ENCODE data around the gene TLNRD1. TPM values are rescaled to one million over a fixed set of nuclear protein-coding genes. Genes with fewer than 3 reads are reported as not detected.
"Not testable (repeated sequence)": the region's sequence is repeated elsewhere in the genome, so short reads cannot be mapped to it uniquely, and the experiment has no call there.

TLNRD1 gene
- total RNA-seq, 1 donor from 2014 or later: 18.7 TPM

GRCh38 chr15:80957556-80957955, 43.2 kb upstream of the TLNRD1 start:
- Mint-ChIP-seq H3K9me3 (ENCODE audit: low read depth) (no peaks in the 10 kb centered on the region), H3K4me3 (ENCODE audit: unreplicated experiment) (no peak overlapping the region), H3K4me1 (ENCODE audit: low read depth) (peaks cover 49% of the 10 kb centered on the region), H3K27ac (ENCODE audit: unreplicated experiment) (peak overlapping the region; percentile 55), H3K27me3 (ENCODE audit: low read depth) (no peaks in the 10 kb centered on the region), H3K36me3 (ENCODE audit: low read depth) (peaks cover 10% of the 10 kb centered on the region)
- TF ChIP-seq, protein P1, sequence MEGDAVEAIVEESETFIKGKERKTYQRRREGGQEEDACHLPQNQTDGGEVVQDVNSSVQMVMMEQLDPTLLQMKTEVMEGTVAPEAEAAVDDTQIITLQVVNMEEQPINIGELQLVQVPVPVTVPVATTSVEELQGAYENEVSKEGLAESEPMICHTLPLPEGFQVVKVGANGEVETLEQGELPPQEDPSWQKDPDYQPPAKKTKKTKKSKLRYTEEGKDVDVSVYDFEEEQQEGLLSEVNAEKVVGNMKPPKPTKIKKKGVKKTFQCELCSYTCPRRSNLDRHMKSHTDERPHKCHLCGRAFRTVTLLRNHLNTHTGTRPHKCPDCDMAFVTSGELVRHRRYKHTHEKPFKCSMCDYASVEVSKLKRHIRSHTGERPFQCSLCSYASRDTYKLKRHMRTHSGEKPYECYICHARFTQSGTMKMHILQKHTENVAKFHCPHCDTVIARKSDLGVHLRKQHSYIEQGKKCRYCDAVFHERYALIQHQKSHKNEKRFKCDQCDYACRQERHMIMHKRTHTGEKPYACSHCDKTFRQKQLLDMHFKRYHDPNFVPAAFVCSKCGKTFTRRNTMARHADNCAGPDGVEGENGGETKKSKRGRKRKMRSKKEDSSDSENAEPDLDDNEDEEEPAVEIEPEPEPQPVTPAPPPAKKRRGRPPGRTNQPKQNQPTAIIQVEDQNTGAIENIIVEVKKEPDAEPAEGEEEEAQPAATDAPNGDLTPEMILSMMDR (IDR thresholded peaks at IDR 0.05): no peak
- DNase-seq (ENCODE audit: low spot score): no peak

- H3K27ac Mint-ChIP-seq (ENCODE audit: unreplicated experiment): peak overlapping the region; percentile 55
These were observed 42.7 kb upstream of the TLNRD1 start for GRCh38 chr15:80957976-80958375.

DNA sequence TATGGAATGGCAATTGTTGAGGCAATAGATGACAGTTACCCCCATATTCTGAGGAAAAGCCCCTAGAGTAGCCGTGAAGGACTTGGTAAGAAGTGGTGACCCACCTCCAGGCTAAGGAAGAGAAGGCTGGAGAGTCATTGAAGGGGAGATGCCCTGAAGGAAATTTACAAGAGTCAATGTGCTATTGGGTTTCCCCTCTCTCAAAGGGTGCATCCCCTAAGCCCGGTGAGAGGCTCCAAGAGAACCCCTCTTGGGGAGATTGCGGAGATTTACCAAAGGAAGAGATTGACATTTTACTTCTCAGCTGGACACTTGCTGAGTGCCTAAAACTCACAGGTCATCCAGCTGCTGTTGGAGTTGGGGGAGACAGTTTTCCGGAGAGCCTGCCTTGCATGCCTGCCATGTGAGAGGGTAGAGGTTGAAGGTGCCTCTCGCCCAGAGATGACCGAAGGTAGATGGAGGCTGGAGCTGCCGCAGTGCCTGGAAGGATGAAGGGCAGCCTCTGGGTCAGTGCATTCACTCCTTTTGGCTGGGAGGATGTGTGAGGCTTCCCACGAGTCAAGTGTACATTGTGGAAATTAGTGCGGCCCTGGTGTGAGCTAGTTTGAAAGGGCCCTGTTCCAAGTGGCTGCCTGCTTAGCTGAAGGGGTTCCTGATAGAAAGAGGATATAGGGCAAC, 41.8 kb upstream of the TLNRD1 start:
- TF ChIP-seq, protein P1 (IDR thresholded peaks at IDR 0.05): no peak
- DNase-seq (ENCODE audit: low spot score): no peak
- peaks cover 9% of the 10 kb centered on the region for H3K36me3 Mint-ChIP-seq (ENCODE audit: low read depth)
- no peaks in the 10 kb centered on the region for H3K9me3 Mint-ChIP-seq (ENCODE audit: low read depth)
- peaks cover 36% of the 10 kb centered on the region for H3K4me1 Mint-ChIP-seq (ENCODE audit: low read depth)
- H3K4me3 Mint-ChIP-seq (ENCODE audit: unreplicated experiment): no peak overlapping the region
- no peaks in the 10 kb centered on the region for H3K27me3 Mint-ChIP-seq (ENCODE audit: low read depth)
- H3K27ac Mint-ChIP-seq (ENCODE audit: unreplicated experiment): no peak overlapping the region

More at GRCh38 chr15:80957976-80958375, 42.7 kb upstream of the TLNRD1 start:
- no peaks in the 10 kb centered on the region for H3K9me3 Mint-ChIP-seq (ENCODE audit: low read depth)
- peaks cover 45% of the 10 kb centered on the region for H3K4me1 Mint-ChIP-seq (ENCODE audit: low read depth)
- DNase-seq (ENCODE audit: low spot score): no peak
- TF ChIP-seq, protein P1 (IDR thresholded peaks at IDR 0.05): no peak
- H3K27me3 Mint-ChIP-seq (ENCODE audit: low read depth): no peaks in the 10 kb centered on the region
- H3K36me3 Mint-ChIP-seq (ENCODE audit: low read depth): peaks cover 11% of the 10 kb centered on the region
- no peak overlapping the region for H3K4me3 Mint-ChIP-seq (ENCODE audit: unreplicated experiment)

DNA sequence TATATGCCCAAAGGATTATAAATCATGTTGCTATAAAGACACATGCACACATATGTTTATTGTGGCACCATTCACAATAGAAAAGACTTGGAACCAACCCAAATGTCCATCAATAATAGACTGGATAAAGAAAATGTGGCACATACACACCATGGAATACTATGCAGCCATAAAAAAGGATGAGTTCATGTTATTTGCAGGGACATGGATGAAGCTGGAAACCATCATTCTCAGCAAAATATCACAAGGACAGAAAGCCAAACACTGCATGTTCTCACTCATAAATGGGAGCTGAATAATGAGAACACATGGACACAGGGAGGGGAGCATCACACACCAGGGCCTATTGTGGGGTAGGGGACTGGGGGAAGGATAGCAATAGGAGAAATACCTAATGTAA, 35.3 kb upstream of the TLNRD1 start:
- not testable (repeated sequence) for H3K4me3 Mint-ChIP-seq (ENCODE audit: unreplicated experiment); DNase-seq (ENCODE audit: low spot score); H3K27me3 Mint-ChIP-seq (ENCODE audit: low read depth); H3K27ac Mint-ChIP-seq (ENCODE audit: unreplicated experiment)
- H3K36me3 Mint-ChIP-seq (ENCODE audit: low read depth): peaks cover 15% of the 10 kb centered on the region
- H3K9me3 Mint-ChIP-seq (ENCODE audit: low read depth): peaks cover 10% of the 10 kb centered on the region
- H3K4me1 Mint-ChIP-seq (ENCODE audit: low read depth): peaks cover 18% of the 10 kb centered on the region

- TF ChIP-seq, protein P1 (IDR thresholded peaks at IDR 0.05): no peak
- no peak overlapping the region for H3K27ac Mint-ChIP-seq (ENCODE audit: unreplicated experiment)
These were observed 34.1 kb upstream of the TLNRD1 start for GRCh38 chr15:80966431-80967197.

More at GRCh38 chr15:80966431-80967197, 34.1 kb upstream of the TLNRD1 start:
- peaks cover 15% of the 10 kb centered on the region for H3K36me3 Mint-ChIP-seq (ENCODE audit: low read depth)
- H3K9me3 Mint-ChIP-seq (ENCODE audit: low read depth): peaks cover 10% of the 10 kb centered on the region
- H3K27me3 Mint-ChIP-seq (ENCODE audit: low read depth): no peaks in the 10 kb centered on the region
- peaks cover 18% of the 10 kb centered on the region for H3K4me1 Mint-ChIP-seq (ENCODE audit: low read depth)
- H3K4me3 Mint-ChIP-seq (ENCODE audit: unreplicated experiment): no peak overlapping the region
- DNase-seq (ENCODE audit: low spot score): no peak

Measured in chondrocyte (in vitro differentiated cells).